Astrocyte of the cerebellum (primary cell): ENCODE results near the gene KCNT2.

ENCODE experiments used
- DNase-seq: peaks from one replicate; pipeline ENCODE4 v3.0.0-alpha.2; 2011; ENCODE audit warnings: low read depth
- H3K4me3 ChIP-seq: 2 replicates; pipeline ENCODE4 v1.5.1; 2011; ENCODE audit warnings: mild to moderate bottlenecking, low read depth, low read length, moderate library complexity
- in situ Hi-C: cut with HindIII; loops from 2 replicates; pipeline ENCODE4 v1.10.0; 2017; ENCODE audit warnings: low sequenced_read_pairs
- TF ChIP-seq, protein P1 (sequence below): IDR thresholded peaks from 2 replicates; pipeline ENCODE4 v1.5.1; 2012; ENCODE audit warnings: low read length, low read depth, moderate library complexity, mild to moderate bottlenecking; ENCODE audit errors: missing control alignments

The KCNT2 gene

DNA sequence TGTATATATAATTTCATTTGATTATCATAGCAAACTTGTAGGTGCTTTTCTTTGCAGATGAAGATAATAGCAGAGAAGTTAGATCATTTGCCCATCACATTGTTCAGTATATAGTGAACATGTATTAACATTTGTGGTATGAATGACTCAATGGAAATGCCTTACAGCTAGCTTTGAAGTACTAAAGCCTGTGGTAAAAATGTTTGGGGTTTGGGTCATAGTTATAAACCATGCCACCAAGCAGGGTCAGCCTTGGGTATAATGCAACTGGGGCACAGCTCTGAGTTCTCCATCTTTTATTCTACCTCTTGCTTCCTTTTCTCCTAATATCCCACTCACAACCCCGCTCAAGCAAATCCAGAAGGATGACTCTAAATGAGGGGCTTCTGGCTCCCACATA lies 141.6 kb downstream of the KCNT2 start:
- no peak overlapping the region for H3K4me3 ChIP-seq
- DNase-seq = peak; percentile 53
- in situ Hi-C loops = no loop called here
- TF ChIP-seq, protein P1, sequence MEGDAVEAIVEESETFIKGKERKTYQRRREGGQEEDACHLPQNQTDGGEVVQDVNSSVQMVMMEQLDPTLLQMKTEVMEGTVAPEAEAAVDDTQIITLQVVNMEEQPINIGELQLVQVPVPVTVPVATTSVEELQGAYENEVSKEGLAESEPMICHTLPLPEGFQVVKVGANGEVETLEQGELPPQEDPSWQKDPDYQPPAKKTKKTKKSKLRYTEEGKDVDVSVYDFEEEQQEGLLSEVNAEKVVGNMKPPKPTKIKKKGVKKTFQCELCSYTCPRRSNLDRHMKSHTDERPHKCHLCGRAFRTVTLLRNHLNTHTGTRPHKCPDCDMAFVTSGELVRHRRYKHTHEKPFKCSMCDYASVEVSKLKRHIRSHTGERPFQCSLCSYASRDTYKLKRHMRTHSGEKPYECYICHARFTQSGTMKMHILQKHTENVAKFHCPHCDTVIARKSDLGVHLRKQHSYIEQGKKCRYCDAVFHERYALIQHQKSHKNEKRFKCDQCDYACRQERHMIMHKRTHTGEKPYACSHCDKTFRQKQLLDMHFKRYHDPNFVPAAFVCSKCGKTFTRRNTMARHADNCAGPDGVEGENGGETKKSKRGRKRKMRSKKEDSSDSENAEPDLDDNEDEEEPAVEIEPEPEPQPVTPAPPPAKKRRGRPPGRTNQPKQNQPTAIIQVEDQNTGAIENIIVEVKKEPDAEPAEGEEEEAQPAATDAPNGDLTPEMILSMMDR = no peak

DNA sequence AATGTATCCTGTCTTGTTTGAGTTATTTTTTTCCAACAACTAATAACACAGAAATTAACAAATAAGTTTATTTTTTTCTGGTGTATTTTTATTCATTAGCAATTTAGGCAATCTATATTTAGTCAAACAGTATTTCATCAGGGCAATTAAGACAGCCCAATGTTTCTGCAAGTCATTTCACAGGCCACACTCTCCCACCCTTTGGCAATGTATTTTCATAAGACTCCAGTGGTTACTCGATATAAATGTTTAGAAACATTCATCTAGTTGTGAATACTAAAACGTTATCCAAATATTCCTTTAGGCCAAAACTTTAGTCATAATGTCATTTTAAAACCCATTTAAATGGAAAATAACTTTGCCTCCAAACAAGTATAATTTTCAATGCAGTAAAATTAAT lies 142.1 kb downstream of the KCNT2 start:
- no peak for DNase-seq
- TF ChIP-seq, protein P1 = no peak
- H3K4me3 ChIP-seq = no peak overlapping the region
- in situ Hi-C loops = no loop called here

DNA sequence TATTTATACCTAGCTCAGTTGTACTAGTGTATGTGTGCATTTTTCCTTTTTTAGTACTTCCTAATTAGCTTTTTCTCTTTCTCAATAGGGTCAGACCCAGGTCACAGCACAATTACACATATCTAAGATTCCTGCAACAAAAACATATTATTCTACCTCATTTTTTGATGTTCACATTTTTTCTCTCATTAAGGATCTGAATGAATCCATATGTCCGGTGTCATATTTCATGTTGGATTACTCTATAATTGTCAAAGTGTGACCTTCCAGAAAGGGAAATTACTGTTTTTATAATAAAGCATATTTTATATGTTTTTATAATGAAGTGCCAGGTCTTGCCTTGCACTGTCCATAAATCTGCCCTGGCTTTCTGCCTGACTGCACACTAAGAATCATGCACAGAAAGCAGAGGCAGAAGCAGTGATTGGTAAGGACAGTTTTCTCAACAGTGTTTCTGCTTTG lies 143.7 kb downstream of the KCNT2 start:
- in situ Hi-C loops = no loop called here
- TF ChIP-seq, protein P1 = no peak
- H3K4me3 ChIP-seq = no peak overlapping the region
- DNase-seq = peak; percentile 54

DNA sequence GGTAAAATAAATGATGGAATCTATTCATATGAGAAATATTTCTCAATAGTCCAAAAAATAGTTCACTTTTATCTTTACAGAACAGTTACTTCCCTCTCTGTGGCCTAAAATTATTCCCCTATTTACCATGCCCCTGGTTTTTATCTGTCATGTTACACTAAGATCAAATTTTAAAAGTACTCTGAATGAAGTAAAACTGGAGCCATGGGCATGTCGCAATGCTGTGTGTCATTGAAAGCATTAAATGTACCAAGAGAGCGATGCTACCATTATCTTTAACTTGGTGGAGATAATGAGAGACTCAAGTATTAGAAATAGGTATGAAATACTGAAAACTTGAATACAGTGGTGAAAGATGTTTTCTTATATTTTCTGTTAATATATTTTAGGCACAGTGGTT lies 146.2 kb downstream of the KCNT2 start:
- no peak for DNase-seq
- in situ Hi-C loops = no loop called here
- H3K4me3 ChIP-seq = no peak overlapping the region
- TF ChIP-seq, protein P1 = no peak

DNA sequence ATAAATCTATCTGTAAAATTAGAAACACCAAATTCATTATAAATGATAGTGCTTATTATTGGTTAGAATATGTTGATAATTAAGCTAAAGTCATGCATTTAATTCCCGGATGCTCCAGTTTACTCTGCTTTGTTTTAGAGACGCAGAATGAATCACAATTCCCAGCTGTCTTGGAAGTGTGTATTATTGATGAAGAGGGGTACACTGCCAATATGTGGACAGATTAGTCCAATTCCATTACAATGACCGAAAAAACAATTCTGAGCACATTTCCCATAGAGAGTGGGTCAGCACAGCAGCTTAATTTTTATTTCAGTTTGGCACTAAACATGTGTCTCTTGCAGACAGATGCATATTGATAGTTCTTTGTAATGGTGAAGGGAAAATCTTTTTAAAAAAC lies 146.7 kb downstream of the KCNT2 start:
- no peak overlapping the region for H3K4me3 ChIP-seq
- DNase-seq = no peak
- in situ Hi-C loops = no loop called here
- TF ChIP-seq, protein P1 = no peak

DNA sequence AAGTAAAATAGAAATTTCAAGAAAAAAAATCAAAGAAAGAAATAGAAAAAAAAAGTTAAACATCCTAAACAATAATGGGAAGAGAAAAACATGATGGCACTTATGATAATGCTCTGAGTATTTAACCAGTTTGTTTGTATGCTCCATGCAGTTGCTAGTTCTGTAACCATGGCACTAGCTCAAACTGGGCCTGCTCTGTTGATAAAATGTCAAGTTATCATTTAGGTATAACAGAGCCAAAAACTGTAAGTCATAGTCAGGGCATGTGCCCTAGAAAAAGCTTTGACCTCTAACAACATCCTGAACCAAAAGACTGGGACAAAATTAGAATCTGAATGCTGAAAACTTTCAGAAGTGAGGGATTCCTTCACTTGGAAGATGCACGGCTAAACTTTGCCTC lies 148.9 kb downstream of the KCNT2 start:
- DNase-seq = no peak
- TF ChIP-seq, protein P1 = no peak
- H3K4me3 ChIP-seq = no peak overlapping the region
- in situ Hi-C loops = no loop called here

DNA sequence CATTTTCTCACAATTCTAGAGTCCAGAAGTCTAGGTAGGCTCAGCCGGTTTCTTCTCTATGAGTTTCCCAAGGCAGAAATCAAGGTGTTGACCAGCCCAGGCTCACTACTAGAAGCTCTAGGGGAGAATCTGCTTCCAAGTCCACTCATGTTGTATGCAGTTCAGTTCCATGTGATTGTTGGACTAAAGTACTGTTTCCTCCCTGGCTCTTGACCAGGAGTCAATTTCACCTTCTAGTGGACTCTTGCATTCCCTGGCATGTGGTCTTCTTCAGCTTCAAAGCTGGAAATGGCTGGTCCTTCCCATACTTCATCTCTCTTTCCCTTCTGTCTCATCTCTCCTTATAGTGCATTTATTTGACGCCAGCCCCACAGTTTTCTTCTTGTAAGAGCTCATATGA lies 153.4 kb downstream of the KCNT2 start:
- DNase-seq = no peak

More for the DNA sequence above, 153.4 kb downstream of the KCNT2 start:
- H3K4me3 ChIP-seq = no peak overlapping the region
- TF ChIP-seq, protein P1 = no peak
- in situ Hi-C loops = no loop called here
